DND-41 (cell line): ENCODE data around the gene DGKE.

Experiments
- ATAC-seq: fragments of 200-7000 bp; cut with Tn5 transposase; 3 replicates; pipeline ENCODE4 v1.9.1; 2021; ENCODE audit warnings: low read depth; ENCODE audit not compliant: insufficient read depth
- DNase-seq: peaks from one replicate; pipeline ENCODE4 v3.0.0-alpha.2; 2020
- H2AFZ ChIP-seq: 2 replicates; pipeline ENCODE4 v1.6.0; 2012; ENCODE audit warnings: low read depth, low read length
- H3K27ac ChIP-seq: 2 replicates; pipeline ENCODE4 v1.5.1; 2012; ENCODE audit warnings: low read length, inconsistent platforms
- H3K27me3 ChIP-seq: fragments of 200-600 bp; sonication (generic); 2 replicates; pipeline ENCODE4 v1.6.0; 2012; ENCODE audit warnings: low read length, mild to moderate bottlenecking, inconsistent platforms; ENCODE audit not compliant: insufficient read depth, poor library complexity
- H3K36me3 ChIP-seq: 2 replicates; pipeline ENCODE4 v1.5.1; 2012; ENCODE audit warnings: low read length, inconsistent platforms; ENCODE audit not compliant: insufficient read depth
- H3K4me1 ChIP-seq: 2 replicates; pipeline ENCODE4 v1.5.1; 2012; ENCODE audit warnings: mild to moderate bottlenecking, low read length; ENCODE audit not compliant: insufficient read depth
- H3K4me2 ChIP-seq: 2 replicates; pipeline ENCODE4 v1.6.0; 2012; ENCODE audit warnings: mild to moderate bottlenecking, moderate library complexity, low read length, inconsistent platforms; ENCODE audit not compliant: insufficient read depth
- H3K4me3 ChIP-seq, 2 experiments: fragments of 200-600 bp in 1 of 2; shearing (Covaris generic) in 1 of 2; 2 replicates each; pipeline ENCODE4 v1.5.1; 2012 to 2016; ENCODE audit warnings: inconsistent platforms in 2 of 2, low read length in 2 of 2, mild to moderate bottlenecking in 2 of 2, low read depth in 1 of 2, moderate library complexity in 1 of 2
- H3K79me2 ChIP-seq: 2 replicates; pipeline ENCODE4 v1.6.0; 2012; ENCODE audit warnings: low read length, inconsistent platforms; ENCODE audit not compliant: insufficient read depth
- H3K9ac ChIP-seq: 2 replicates; pipeline ENCODE4 v1.6.0; 2012; ENCODE audit warnings: low read depth, mild to moderate bottlenecking, inconsistent platforms, low read length, moderate library complexity
- H3K9me3 ChIP-seq: 2 replicates; pipeline ENCODE4 v1.5.1; 2012; ENCODE audit warnings: low read length, moderate library complexity, mild to moderate bottlenecking, inconsistent platforms; ENCODE audit not compliant: insufficient read depth, severe bottlenecking
- H4K20me1 ChIP-seq: 2 replicates; pipeline ENCODE4 v1.6.0; 2012; ENCODE audit warnings: low read length; ENCODE audit not compliant: insufficient read depth
- EZH2 ChIP-seq: IDR thresholded peaks from 3 replicates; pipeline ENCODE4 v1.6.1; 2012; ENCODE audit warnings: borderline replicate concordance, low read depth, mild to moderate bottlenecking, moderate library complexity, low read length, inconsistent platforms; ENCODE audit not compliant: severe bottlenecking
- TF ChIP-seq, protein P1 (sequence below): IDR thresholded peaks from 2 replicates; pipeline ENCODE4 v1.5.1; 2012; ENCODE audit warnings: borderline replicate concordance, low read length, moderate library complexity, mild to moderate bottlenecking; ENCODE audit not compliant: poor library complexity, severe bottlenecking; ENCODE audit errors: extremely low read depth

The DGKE gene

DNA sequence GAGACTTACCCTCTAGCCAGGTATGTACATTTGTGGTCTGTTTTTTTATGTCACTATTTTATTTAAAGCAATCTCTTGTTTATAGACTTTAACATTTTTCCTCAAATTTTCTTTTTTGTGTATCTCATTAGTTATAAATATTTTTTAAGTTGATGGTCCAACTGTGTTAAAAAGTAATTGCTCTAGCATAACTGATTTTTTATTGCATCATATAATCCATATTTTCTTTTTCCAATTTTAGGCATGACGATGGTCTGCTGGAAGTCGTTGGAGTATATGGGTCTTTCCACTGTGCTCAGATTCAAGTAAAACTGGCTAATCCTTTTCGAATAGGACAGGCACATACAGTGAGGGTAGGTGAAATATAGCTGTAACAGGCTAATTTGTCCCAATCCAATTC is 27.9 kb downstream of the DGKE start:
- Histone ChIP-seq H3K36me3 (peaks cover 34% of the 10 kb centered on the region), H3K9me3 (no peaks in the 10 kb centered on the region), H3K4me2 (no peak overlapping the region), H3K27me3 (no peaks in the 10 kb centered on the region), H3K4me3 (no peak overlapping the region), H2AFZ (no peak overlapping the region), H3K79me2 (no peaks in the 10 kb centered on the region), H4K20me1 (no peaks in the 10 kb centered on the region), H3K4me1 (no peaks in the 10 kb centered on the region), H3K27ac (no peak overlapping the region), H3K9ac (no peak overlapping the region)
- ATAC-seq: no peak
- TF ChIP-seq EZH2: no peak
- no peak for DNase-seq

DNA sequence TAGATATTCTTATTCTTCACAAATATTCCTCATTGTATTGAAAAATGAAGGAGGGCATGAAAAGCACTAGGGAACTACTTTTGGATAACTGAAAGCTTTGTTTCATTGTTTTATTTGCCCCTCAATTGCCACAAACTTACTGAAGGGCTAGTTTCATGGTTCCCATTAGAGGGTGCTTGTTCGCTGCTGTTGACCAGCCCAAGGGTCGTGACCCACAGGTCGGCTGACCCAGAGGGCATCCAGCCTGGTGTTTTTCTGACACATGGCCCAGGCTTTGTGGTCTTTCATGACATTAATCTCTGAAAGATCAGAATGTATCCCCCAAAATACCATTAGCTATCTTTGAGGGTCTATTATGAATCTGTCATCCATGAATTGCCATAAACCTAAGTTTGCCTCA is 30.0 kb downstream of the DGKE start:
- peaks cover 32% of the 10 kb centered on the region for H3K36me3 ChIP-seq

DNA sequence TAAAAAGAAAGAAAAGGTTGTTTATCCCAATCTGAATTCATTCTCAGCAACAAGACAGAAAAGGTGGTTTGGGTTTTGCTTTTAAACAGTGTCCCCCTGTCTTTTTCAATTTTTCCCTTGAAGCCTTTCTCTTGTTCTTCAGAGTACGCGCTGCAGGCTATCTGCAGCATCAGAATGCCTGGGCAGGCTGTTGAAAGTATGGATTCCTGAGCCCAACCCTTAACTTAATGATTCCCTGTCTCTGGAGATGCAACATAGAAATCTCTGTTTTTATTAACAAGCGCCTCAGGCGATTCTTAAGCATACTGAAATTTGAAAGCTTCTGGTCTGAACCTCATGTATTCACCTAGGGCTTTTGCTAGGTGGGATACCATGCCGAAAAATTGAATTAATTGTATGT is 32.1 kb downstream of the DGKE start:
- H3K79me2 ChIP-seq: no peaks in the 10 kb centered on the region
- H3K4me1 ChIP-seq: no peaks in the 10 kb centered on the region
- TF ChIP-seq, protein P1, sequence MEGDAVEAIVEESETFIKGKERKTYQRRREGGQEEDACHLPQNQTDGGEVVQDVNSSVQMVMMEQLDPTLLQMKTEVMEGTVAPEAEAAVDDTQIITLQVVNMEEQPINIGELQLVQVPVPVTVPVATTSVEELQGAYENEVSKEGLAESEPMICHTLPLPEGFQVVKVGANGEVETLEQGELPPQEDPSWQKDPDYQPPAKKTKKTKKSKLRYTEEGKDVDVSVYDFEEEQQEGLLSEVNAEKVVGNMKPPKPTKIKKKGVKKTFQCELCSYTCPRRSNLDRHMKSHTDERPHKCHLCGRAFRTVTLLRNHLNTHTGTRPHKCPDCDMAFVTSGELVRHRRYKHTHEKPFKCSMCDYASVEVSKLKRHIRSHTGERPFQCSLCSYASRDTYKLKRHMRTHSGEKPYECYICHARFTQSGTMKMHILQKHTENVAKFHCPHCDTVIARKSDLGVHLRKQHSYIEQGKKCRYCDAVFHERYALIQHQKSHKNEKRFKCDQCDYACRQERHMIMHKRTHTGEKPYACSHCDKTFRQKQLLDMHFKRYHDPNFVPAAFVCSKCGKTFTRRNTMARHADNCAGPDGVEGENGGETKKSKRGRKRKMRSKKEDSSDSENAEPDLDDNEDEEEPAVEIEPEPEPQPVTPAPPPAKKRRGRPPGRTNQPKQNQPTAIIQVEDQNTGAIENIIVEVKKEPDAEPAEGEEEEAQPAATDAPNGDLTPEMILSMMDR: no peak
- TF ChIP-seq EZH2: no peak
- H3K9me3 ChIP-seq: no peaks in the 10 kb centered on the region
- H4K20me1 ChIP-seq: no peaks in the 10 kb centered on the region
- H3K27ac ChIP-seq: no peak overlapping the region
- no peaks in the 10 kb centered on the region for H3K27me3 ChIP-seq
- no peak overlapping the region for H3K4me2 ChIP-seq
- H3K9ac ChIP-seq: no peak overlapping the region
- ATAC-seq (no peak), DNase-seq (no peak)
- H3K4me3 ChIP-seq: no peak overlapping the region
- H2AFZ ChIP-seq: no peak overlapping the region
- peaks cover 24% of the 10 kb centered on the region for H3K36me3 ChIP-seq

More for the DNA sequence above, 30.0 kb downstream of the DGKE start:
- H4K20me1 ChIP-seq: no peaks in the 10 kb centered on the region
- no peaks in the 10 kb centered on the region for H3K9me3 ChIP-seq
- H2AFZ ChIP-seq: no peak overlapping the region
- no peak overlapping the region for H3K4me3 ChIP-seq
- TF ChIP-seq EZH2: no peak
- TF ChIP-seq, protein P1: no peak
- ATAC-seq (no peak), DNase-seq (no peak)
- H3K79me2 ChIP-seq: no peaks in the 10 kb centered on the region
- H3K4me1 ChIP-seq: no peaks in the 10 kb centered on the region
- H3K9ac ChIP-seq: no peak overlapping the region
- no peaks in the 10 kb centered on the region for H3K27me3 ChIP-seq
- H3K4me2 ChIP-seq: no peak overlapping the region
- no peak overlapping the region for H3K27ac ChIP-seq

DNA sequence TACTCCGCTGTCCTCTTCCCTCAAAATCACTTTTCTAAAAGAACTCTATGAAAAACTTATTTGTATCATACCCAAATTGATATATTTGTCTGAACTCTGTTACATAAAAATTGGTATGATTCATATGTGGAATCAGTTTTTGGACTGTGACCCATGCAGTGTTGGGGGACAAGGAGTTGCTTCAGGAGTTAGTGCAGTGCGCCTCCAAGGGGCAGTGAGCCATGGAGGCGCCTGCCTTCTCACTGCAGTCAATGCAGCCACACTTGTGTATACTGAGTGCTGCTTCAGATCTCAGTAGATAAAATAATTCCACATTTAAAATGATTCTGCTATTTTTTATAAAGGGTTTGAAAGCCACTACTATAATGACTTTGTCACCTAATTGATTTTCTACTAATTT is 32.5 kb downstream of the DGKE start:
- H3K79me2 ChIP-seq: no peaks in the 10 kb centered on the region

More for the DNA sequence above, 32.5 kb downstream of the DGKE start:
- Histone ChIP-seq H4K20me1 (no peaks in the 10 kb centered on the region), H3K27ac (no peak overlapping the region), H3K9ac (no peak overlapping the region), H3K4me2 (no peak overlapping the region), H3K36me3 (peaks cover 19% of the 10 kb centered on the region; the same call in 1 of the 2 replicates), H3K27me3 (no peaks in the 10 kb centered on the region), H3K9me3 (no peaks in the 10 kb centered on the region), H3K4me3 (no peak overlapping the region), H2AFZ (no peak overlapping the region), H3K4me1 (no peaks in the 10 kb centered on the region)
- TF ChIP-seq, protein P1: peak; percentile 30
- no peak for TF ChIP-seq EZH2
- DNase-seq (no peak), ATAC-seq (no peak)
